ENCODE results near the gene DZIP3.

DZIP3 gene

GRCh38 chr3:108589081-108589997 lies at the start of gene DZIP3, which contains the start of gene CIP2A:
DZIP3 (plus strand) TSS chr3:108589722; CDS start chr3:108605407, 15,685 bp downstream.
CIP2A (minus strand) TSS chr3:108589438; CDS start chr3:108589375, 63 bp downstream.
- peak; percentile 89 for DNase-seq (ENCODE audit: low read depth)

- DNase-seq (ENCODE audit: low read depth) = no peak
Measured at GRCh38 chr3:108546247-108546646, 43.3 kb upstream of the DZIP3 start.

- no peak for DNase-seq (ENCODE audit: low read depth)
Measured at GRCh38 chr3:108546692-108547091, 42.8 kb upstream of the DZIP3 start.

GRCh38 chr3:108548304-108548703 lies 41.2 kb upstream of the DZIP3 start:
- peak; percentile 54 for DNase-seq (ENCODE audit: low read depth)

GRCh38 chr3:108548886-108549285 lies 40.6 kb upstream of the DZIP3 start:
- no peak for DNase-seq (ENCODE audit: low read depth)

- DNase-seq (ENCODE audit: low read depth) = peak; percentile 50
Measured at GRCh38 chr3:108552267-108553159, 37.0 kb upstream of the DZIP3 start.

- peak; percentile 11 for DNase-seq (ENCODE audit: low read depth)
Measured at GRCh38 chr3:108554229-108554628, 35.3 kb upstream of the DZIP3 start.

- peak; percentile 21 for DNase-seq (ENCODE audit: low read depth)
Measured at GRCh38 chr3:108554913-108555571, 34.5 kb upstream of the DZIP3 start.

GRCh38 chr3:108555966-108556581 lies 33.4 kb upstream of the DZIP3 start:
- DNase-seq (ENCODE audit: low read depth) = no peak

GRCh38 chr3:108562565-108562964 lies 27.0 kb upstream of the DZIP3 start:
- DNase-seq (ENCODE audit: low read depth) = no peak

- no peak for DNase-seq (ENCODE audit: low read depth)
Measured at GRCh38 chr3:108564564-108564963, 25.0 kb upstream of the DZIP3 start.

- no peak for DNase-seq (ENCODE audit: low read depth)
Measured at GRCh38 chr3:108565506-108565905, 24.0 kb upstream of the DZIP3 start.

- no peak for DNase-seq (ENCODE audit: low read depth)
Measured at GRCh38 chr3:108566599-108566998, 22.9 kb upstream of the DZIP3 start.

GRCh38 chr3:108569336-108569735 lies 20.2 kb upstream of the DZIP3 start:
- DNase-seq (ENCODE audit: low read depth) = no peak

GRCh38 chr3:108578064-108578463 lies 11.5 kb upstream of the DZIP3 start:
- no peak for DNase-seq (ENCODE audit: low read depth)

GRCh38 chr3:108588601-108589000 lies 921 bp upstream of the DZIP3 start:
- peak; percentile 19 for DNase-seq (ENCODE audit: low read depth)

- DNase-seq (ENCODE audit: low read depth) = no peak
Measured at GRCh38 chr3:108589998-108590323, 439 bp downstream of the DZIP3 start.

GRCh38 chr3:108590460-108590859 lies 938 bp downstream of the DZIP3 start:
- no peak for DNase-seq (ENCODE audit: low read depth)

GRCh38 chr3:108595321-108595720 lies 5.8 kb downstream of the DZIP3 start:
- no peak for DNase-seq (ENCODE audit: low read depth)

GRCh38 chr3:108598375-108598774 lies 8.9 kb downstream of the DZIP3 start:
- DNase-seq (ENCODE audit: low read depth) = no peak

GRCh38 chr3:108599677-108600409 lies 10.3 kb downstream of the DZIP3 start:
- peak; percentile 11 for DNase-seq (ENCODE audit: low read depth)

Measured in amniotic epithelial cell (primary cell).